Activated CD8-positive, alpha-beta memory T cell treated with anti-CD3 and anti-CD28 coated beads, Interleukin-2, amount 50 U/mL, for 1 hour (primary cell): ENCODE results near the gene GRAP.
"Not testable (repeated sequence)": the region's sequence is repeated elsewhere in the genome, so short reads cannot be mapped to it uniquely, and the experiment has no call there.

Experiments
- DNase-seq: peaks from one replicate; pipeline ENCODE4 v3.0.0-alpha.2; 2020; ENCODE audit errors: extremely low read depth

The GRAP gene

GRCh38 chr17:19042369-19042768 is 4.4 kb downstream of the GRAP start:
- DNase-seq, result not testable (repeated sequence)

- not testable (repeated sequence) for DNase-seq
Measured at GRCh38 chr17:19041871-19042270, 4.9 kb downstream of the GRAP start.

DNA sequence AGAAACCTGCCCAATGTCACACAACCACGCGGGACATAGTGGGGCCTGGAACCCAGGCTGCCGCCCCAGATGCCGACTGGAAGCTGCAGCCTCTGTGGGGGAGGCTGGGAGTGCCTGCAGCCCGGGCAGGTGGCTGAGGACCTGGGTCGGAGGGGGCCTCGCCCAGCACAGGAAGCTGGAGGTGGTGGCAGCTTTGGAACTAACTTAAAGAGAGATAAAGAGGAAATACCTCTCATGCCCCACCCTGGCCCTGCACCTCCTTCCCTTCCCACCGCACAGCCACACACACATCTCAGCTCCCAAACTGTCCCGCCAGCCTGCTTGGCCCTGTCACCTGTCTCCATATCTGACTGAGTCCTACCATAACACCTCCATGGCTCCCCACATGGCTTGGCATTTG is 6.4 kb downstream of the GRAP start:
- not testable (repeated sequence) for DNase-seq

DNA sequence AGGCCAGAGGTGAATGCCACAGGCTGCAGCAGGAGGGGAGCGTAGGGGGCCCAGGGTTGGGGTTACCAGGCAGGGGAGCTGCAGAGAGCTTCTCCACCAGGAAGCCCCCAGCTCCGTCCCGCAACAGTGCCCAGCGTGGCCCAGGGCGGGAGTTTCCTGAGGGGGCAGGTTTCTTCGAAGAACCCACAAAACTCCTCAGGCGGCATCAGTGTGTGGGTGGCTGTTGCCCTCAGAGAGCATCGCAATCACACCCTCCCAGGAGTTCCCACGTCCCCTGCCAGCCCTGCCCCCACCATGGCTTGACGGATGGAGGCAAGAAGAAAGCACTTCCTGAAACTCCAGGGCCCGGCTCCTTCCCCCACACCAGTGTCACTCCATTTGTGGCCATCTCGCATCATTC is 8.0 kb downstream of the GRAP start:
- not testable (repeated sequence) for DNase-seq

GRCh38 chr17:19038007-19038406 is 8.8 kb downstream of the GRAP start:
- not testable (repeated sequence) for DNase-seq

GRCh38 chr17:19037547-19037946 is 9.2 kb downstream of the GRAP start:
- DNase-seq, result not testable (repeated sequence)

DNA sequence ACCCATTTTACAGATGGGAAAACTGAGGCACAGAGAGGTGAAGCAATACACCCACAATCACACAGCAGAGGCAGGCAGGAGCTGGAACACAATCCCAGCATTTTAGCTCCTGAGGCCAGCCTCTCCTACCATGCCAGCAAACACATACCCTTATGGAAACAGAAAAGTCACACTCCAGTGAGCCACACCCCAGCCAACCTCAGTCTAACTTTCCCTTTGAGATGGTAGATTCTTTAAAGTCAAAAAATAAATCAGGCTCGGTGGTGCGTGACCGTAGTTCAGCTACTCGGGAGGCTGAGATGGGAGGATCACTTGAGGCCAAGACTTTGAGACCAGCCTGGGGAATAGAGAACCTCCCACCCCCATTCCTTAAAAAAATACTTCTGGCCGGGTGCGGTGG is 10.6 kb downstream of the GRAP start:
- not testable (repeated sequence) for DNase-seq

- DNase-seq, result not testable (repeated sequence)
Measured at GRCh38 chr17:19032377-19032988, 14.3 kb downstream of the GRAP start.

DNA sequence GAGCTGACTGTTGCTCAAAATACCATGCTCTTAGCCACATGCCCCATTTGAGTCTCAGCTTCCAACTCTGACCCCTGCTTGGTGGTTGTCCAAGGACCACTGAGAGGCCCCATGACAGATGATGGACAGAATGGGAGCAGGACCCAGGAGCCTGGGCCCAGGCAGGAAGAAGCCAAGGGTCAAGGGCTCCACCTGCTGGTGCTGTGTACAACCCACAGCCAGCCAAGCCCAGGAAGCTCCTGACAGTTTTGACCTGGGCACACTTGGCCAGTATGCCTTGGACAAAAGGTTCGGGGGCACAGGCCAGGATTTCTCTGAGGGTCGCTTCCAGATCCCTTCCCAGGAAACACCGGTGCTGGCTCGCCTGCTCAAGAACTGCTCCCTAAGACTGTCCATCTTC is 15.0 kb downstream of the GRAP start:
- not testable (repeated sequence) for DNase-seq

- DNase-seq, result not testable (repeated sequence)
Measured at GRCh38 chr17:19030771-19031449, 15.8 kb downstream of the GRAP start.

DNA sequence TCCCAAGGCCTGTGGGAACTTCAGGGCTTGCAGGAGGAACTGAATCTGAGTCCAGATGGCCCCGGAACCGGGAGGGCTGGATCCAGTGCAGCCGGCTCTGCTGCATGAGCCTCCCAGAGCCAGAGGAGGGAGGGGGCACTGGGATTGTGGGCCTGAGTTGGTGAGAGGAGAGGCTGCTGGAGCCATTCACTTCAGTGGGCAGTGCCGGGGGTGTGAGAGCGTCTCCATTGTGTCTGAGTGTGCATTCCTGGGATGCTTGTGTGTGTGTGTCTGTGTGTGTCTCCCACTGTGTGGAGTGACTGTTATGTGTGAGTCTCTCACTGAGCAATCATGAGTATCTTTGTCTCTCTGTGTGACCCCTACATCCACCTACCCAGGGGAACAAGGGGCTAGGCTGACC is 17.0 kb downstream of the GRAP start:
- DNase-seq, result not testable (repeated sequence)

GRCh38 chr17:19028671-19029070 is 18.1 kb downstream of the GRAP start:
- not testable (repeated sequence) for DNase-seq

DNA sequence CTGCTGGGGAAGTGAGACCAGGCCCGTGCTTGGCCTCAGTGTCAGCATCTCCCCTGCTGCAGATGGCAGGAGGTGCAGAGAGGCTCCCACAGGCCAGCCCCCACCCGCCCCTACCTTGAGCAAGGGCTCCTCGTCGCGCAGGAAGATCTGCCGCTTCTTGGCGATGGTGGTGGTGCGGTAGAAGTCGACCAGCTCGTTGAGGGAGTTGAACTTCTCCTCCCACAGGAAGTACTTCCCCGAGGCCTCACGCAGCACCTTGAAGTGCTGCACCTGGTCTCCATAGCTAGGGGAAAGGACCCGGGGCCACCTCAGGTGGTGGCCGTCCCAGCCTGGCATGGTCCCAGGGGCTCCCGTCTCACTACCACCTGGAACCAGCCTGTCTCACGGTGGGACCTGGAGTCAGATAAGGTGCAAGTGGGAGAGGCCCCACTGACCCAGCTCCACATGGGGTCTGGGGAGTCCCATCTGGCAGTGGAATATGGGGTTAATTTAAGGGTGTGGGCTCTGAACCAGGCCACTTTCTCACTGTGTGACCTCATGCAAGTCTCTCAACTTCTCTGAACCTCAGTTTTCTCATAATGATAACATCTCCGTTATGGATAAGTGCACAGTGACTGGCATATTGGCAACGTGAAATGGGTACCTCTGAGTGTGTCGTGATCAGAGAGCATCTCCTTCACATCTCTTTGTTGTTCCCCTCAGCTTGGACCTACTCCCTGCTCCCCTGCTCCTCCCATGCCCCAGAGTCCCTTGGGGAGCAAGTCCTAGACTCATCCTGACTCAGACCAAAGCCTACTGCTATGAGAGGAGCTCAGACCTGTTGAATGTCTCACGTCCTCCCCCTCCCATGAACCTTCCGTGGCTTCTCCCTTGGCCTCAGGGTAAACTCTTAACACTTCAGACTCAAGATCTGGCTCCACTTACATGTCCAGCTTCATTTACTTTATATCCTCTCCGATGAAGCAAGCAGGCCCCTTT is 22.4 kb downstream of the GRAP start:
- no peak for DNase-seq

DNA sequence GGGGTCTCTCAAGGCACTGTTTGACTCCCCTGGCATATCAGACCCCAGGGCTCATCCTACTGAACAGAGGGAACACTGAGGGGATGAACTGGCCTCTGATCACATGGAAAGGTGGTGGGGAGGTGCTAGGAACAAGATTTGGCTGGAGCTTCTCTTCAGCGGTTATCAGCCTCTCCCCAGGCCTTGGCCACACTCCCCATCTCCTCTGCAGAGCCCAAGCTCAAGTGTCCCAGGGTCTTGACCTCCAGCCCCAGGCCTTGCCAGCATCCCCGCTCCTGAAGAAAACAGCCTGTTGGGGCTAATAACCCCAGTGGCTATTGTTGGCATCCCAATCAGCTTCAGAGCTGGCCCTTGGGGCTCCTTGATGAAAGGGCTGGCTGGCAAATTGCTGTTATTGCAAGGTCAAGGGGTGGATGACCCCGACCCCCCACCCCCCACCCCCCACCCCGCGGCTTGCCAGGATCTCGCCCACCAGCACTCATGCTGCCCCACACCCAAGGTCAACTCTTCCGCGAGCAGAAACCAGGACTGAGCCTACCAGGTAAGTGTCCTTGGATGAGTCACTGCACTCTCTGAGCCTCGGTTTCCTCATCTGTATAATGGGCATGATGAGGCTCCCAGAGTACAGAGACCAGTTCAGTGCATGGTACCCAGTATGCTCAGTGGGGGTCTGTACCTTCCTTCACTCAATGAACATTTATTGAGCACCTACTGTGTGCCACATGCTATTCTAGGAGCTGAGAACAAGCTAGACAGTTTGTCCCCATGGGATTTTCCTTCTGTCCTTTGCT is 23.4 kb downstream of the GRAP start:
- DNase-seq, result no peak

- no peak for DNase-seq
Measured at GRCh38 chr17:19022747-19023146, 24.0 kb downstream of the GRAP start.

DNA sequence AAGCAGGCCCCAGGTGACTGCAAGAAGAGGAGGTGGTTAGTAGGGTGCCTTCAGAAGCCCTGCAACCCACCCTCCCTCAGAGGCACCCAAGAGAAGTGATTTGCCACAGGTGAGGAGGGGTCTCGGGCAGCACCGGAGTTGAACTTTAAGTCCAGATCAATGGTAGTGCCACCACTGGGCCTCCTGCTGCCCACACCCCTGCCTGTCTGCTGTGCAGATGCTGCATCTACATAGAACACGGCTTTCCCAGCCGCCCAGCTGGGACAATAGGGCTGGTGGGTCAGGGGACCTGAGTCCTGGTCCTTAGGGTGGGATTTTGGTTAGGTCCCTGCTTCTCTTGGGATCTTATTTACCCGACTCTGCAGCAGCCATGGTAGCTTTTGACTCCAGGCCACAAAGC is 24.6 kb downstream of the GRAP start:
- no peak for DNase-seq

GRCh38 chr17:19021622-19022083 is 25.1 kb downstream of the GRAP start:
- no peak for DNase-seq

GRCh38 chr17:19021011-19021621 is 25.6 kb downstream of the GRAP start:
- DNase-seq, result not testable (repeated sequence)

DNA sequence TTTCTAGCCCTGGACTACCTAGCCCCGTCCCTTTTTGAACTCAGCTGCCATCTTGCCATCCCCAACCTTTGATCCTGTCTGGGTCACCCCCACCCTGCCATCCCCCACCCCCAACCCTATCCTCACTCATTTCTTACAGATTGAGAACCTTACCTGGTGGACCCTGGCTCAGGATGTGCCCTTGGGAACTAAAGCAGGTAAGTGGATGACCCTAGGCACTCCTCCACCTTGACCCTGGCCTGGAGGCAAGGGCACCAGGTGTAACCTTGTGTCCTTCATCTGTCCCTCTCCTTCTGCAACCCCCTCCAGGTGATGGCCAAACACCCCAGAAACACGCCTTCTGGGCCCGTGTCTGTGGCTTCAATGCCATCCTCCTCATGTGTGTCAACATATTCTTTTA is 26.7 kb downstream of the GRAP start:
- no peak for DNase-seq

GRCh38 chr17:19019041-19019941 is 27.5 kb downstream of the GRAP start:
- DNase-seq, result no peak
